Activated T-cell treated with anti-CD3 and anti-CD28 coated beads for 48 hours (primary cell): ENCODE data around the gene INTS14.
"Not testable (repeated sequence)": the region's sequence is repeated elsewhere in the genome, so short reads cannot be mapped to it uniquely, and the experiment has no call there.

Source experiments
- DNase-seq: peaks from one replicate; pipeline ENCODE4 v3.0.0-alpha.2; 2020; ENCODE audit warnings: low read depth

Gene INTS14

GRCh38 chr15:65630760-65631159 lies 19.8 kb upstream of the INTS14 start:
- DNase-seq: no peak

GRCh38 chr15:65629548-65629947 lies 18.6 kb upstream of the INTS14 start:
- no peak for DNase-seq

GRCh38 chr15:65626856-65627255 lies 15.9 kb upstream of the INTS14 start:
- no peak for DNase-seq

GRCh38 chr15:65623103-65623502 lies 12.2 kb upstream of the INTS14 start:
- no peak for DNase-seq

GRCh38 chr15:65621638-65622037 lies 10.7 kb upstream of the INTS14 start, which contains the start of gene SLC24A1:
Gene SLC24A1 (plus strand): TSS chr15:65621938. CDS start chr15:65624081, 2,143 bp downstream.
- no peak for DNase-seq

- no peak for DNase-seq
Observed at GRCh38 chr15:65620833-65621232, 9.9 kb upstream of the INTS14 start.

GRCh38 chr15:65619626-65620290 lies 8.8 kb upstream of the INTS14 start:
- DNase-seq: no peak

- DNase-seq: no peak
Observed at GRCh38 chr15:65618560-65619109, 7.7 kb upstream of the INTS14 start.

- DNase-seq: not testable (repeated sequence)
Observed at GRCh38 chr15:65615887-65616286, 5.0 kb upstream of the INTS14 start.

- DNase-seq: no peak
Observed at GRCh38 chr15:65612949-65613744, 2.2 kb upstream of the INTS14 start.

GRCh38 chr15:65612616-65612946 lies 1.6 kb upstream of the INTS14 start:
- no peak for DNase-seq

- DNase-seq: no peak
Observed at GRCh38 chr15:65611888-65612615, 1.1 kb upstream of the INTS14 start.

- DNase-seq: no peak
Observed at GRCh38 chr15:65603559-65603958, 7.4 kb downstream of the INTS14 start.

- no peak for DNase-seq
Observed at GRCh38 chr15:65603134-65603533, 7.8 kb downstream of the INTS14 start.

- DNase-seq: no peak
Observed at GRCh38 chr15:65599677-65600076, 11.3 kb downstream of the INTS14 start.

- DNase-seq: no peak
Observed at GRCh38 chr15:65598468-65598867, 12.5 kb downstream of the INTS14 start.

- no peak for DNase-seq
Observed at GRCh38 chr15:65595960-65596359, 15.0 kb downstream of the INTS14 start.

- no peak for DNase-seq
Observed at GRCh38 chr15:65587094-65587493, 23.8 kb downstream of the INTS14 start.

- DNase-seq: no peak
Observed at GRCh38 chr15:65584241-65584640, 26.7 kb downstream of the INTS14 start.

- DNase-seq: no peak
Observed at GRCh38 chr15:65583701-65584100, 27.2 kb downstream of the INTS14 start.

- no peak for DNase-seq
Observed at GRCh38 chr15:65580287-65580686, 30.6 kb downstream of the INTS14 start.

- no peak for DNase-seq
Observed at GRCh38 chr15:65579762-65580161, 31.2 kb downstream of the INTS14 start.
